Neural crest cell (in vitro differentiated cells): ENCODE measurements around the gene SORCS1. TPM values are rescaled to one million over a fixed set of nuclear protein-coding genes. Genes with fewer than 3 reads are reported as not detected.

Source experiments
- DNase-seq: peaks from one replicate; pipeline ENCODE4 v3.0.0; 2021; ENCODE audit warnings: low read depth, mixed read lengths, low spot score
- H3K27ac Mint-ChIP-seq: one replicate; pipeline ENCODE4 v1.8.0; 2021; ENCODE audit warnings: mild to moderate bottlenecking, mixed read lengths; ENCODE audit not compliant: unreplicated experiment
- H3K27me3 Mint-ChIP-seq: 2 replicates; pipeline ENCODE4 v1.8.0; 2021; ENCODE audit warnings: low read depth, mild to moderate bottlenecking, mixed read lengths
- H3K36me3 Mint-ChIP-seq: 2 replicates; pipeline ENCODE4 v1.8.0; 2021; ENCODE audit warnings: low read depth, mild to moderate bottlenecking, mixed read lengths
- H3K4me1 Mint-ChIP-seq: 2 replicates; pipeline ENCODE4 v1.8.0; 2021; ENCODE audit warnings: mixed read lengths
- H3K4me3 Mint-ChIP-seq: one replicate; pipeline ENCODE4 v1.8.0; 2021; ENCODE audit warnings: mild to moderate bottlenecking, mixed read lengths
- H3K9me3 Mint-ChIP-seq: 2 replicates; pipeline ENCODE4 v1.8.0; 2021; ENCODE audit warnings: mixed read lengths
- total RNA-seq: library from RNA; stranded (reverse); gene quantifications from 2 replicates; pipeline ENCODE4 v1.2.1, GENCODE V29; 2021
- TF ChIP-seq, protein P1 (sequence below): fragments of 200-600 bp; sonication (generic); conservative IDR thresholded peaks from 2 replicates; pipeline ENCODE4 v1.5.0; 2021; ENCODE audit warnings: antibody characterized with exemption, mild to moderate bottlenecking

Gene SORCS1
- total RNA-seq, 1 donor from 2014 or later, result 8.2 TPM

DNA sequence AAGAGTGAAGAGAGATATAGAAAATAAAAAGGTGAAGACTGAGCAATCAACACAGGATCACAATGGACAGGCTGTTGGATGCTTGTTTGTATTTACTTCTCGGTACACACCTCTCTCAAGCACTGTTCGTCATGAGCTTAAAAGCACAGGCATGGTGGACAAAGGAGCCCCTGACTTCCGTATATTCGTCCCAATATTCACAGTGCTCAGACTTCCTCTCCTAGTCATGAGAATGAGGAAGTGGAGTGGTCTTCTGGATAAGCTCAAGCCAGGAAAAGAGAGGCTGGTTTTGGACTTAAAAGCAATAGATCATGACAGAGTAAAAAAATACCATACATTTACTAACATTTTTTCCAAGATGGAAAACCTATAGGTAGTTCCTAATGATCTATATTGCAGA lies 172.5 kb downstream of the SORCS1 start:
- Mint-ChIP-seq H3K36me3 (no peaks in the 10 kb centered on the region), H3K27me3 (no peaks in the 10 kb centered on the region), H3K4me3 (no peak overlapping the region), H3K4me1 (peaks cover 5% of the 10 kb centered on the region), H3K27ac (no peak overlapping the region), H3K9me3 (no peaks in the 10 kb centered on the region)
- no peak for DNase-seq
- TF ChIP-seq, protein P1, sequence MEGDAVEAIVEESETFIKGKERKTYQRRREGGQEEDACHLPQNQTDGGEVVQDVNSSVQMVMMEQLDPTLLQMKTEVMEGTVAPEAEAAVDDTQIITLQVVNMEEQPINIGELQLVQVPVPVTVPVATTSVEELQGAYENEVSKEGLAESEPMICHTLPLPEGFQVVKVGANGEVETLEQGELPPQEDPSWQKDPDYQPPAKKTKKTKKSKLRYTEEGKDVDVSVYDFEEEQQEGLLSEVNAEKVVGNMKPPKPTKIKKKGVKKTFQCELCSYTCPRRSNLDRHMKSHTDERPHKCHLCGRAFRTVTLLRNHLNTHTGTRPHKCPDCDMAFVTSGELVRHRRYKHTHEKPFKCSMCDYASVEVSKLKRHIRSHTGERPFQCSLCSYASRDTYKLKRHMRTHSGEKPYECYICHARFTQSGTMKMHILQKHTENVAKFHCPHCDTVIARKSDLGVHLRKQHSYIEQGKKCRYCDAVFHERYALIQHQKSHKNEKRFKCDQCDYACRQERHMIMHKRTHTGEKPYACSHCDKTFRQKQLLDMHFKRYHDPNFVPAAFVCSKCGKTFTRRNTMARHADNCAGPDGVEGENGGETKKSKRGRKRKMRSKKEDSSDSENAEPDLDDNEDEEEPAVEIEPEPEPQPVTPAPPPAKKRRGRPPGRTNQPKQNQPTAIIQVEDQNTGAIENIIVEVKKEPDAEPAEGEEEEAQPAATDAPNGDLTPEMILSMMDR, result no peak

- DNase-seq, result no peak
- H3K9me3 Mint-ChIP-seq, result no peaks in the 10 kb centered on the region
- H3K27ac Mint-ChIP-seq, result no peak overlapping the region
- H3K36me3 Mint-ChIP-seq, result no peaks in the 10 kb centered on the region
- H3K27me3 Mint-ChIP-seq, result no peaks in the 10 kb centered on the region
- no peak overlapping the region for H3K4me3 Mint-ChIP-seq
- TF ChIP-seq, protein P1, result no peak
- peaks cover 5% of the 10 kb centered on the region for H3K4me1 Mint-ChIP-seq
Observed at GRCh38 chr10:106991091-106991490, 173.4 kb downstream of the SORCS1 start.

DNA sequence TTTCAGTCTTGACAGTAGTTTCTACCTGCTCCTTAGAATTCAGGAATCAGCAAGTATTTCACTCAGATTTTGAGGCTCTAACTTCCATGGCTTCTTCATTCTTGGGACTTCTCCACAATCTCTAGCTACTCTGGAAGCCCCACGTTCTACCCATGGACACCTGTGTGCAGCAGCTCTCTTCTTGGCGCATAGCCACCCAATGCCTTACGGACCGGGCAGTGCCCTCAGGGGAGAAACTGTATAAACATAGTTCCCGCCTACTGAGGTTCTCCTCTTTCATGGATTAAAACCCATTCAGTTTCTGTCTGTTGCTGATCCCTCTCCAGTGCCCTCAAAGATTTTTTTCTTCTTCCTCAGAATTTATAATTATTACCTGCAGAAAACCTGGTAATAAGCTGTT lies 177.1 kb downstream of the SORCS1 start:
- no peak for DNase-seq
- no peak overlapping the region for H3K4me3 Mint-ChIP-seq
- H3K4me1 Mint-ChIP-seq, result peaks cover 5% of the 10 kb centered on the region
- no peak overlapping the region for H3K27ac Mint-ChIP-seq
- no peaks in the 10 kb centered on the region for H3K27me3 Mint-ChIP-seq
- no peaks in the 10 kb centered on the region for H3K36me3 Mint-ChIP-seq
- no peaks in the 10 kb centered on the region for H3K9me3 Mint-ChIP-seq
- TF ChIP-seq, protein P1, result no peak

DNA sequence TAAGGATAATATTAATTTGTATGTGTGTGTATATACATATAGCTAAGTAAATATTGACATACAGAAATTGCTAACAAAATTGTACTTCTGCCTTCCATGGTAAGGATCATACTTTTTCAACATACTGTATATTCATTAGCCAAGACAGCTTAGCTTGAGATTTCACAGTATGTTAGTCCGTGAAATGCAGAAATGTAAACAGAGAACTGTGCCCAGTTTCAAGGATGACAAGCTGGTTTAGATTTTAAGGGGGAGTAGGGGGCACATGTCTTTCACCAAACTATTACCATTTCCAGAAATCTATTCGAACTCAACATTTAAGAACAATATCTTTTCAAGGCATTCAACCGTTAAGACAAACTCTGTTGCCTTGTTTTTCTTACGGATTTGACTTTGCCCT lies 182.2 kb downstream of the SORCS1 start:
- Mint-ChIP-seq H3K4me1 (peaks cover 22% of the 10 kb centered on the region), H3K4me3 (no peak overlapping the region), H3K36me3 (no peaks in the 10 kb centered on the region), H3K9me3 (no peaks in the 10 kb centered on the region), H3K27ac (no peak overlapping the region), H3K27me3 (no peaks in the 10 kb centered on the region)
- TF ChIP-seq, protein P1, result no peak
- DNase-seq, result no peak

- Mint-ChIP-seq H3K36me3 (no peaks in the 10 kb centered on the region), H3K27me3 (no peaks in the 10 kb centered on the region), H3K9me3 (peaks cover 3% of the 10 kb centered on the region), H3K4me1 (peaks cover 22% of the 10 kb centered on the region), H3K4me3 (no peak overlapping the region), H3K27ac (peak overlapping the region; percentile 46)
- DNase-seq, result no peak
- TF ChIP-seq, protein P1, result no peak
Observed at GRCh38 chr10:106981452-106982075, 182.9 kb downstream of the SORCS1 start.
